ENCODE results near the gene PPP1R14D. TPM values are rescaled to one million over a fixed set of nuclear protein-coding genes. Genes with fewer than 3 reads are reported as not detected.

The PPP1R14D gene
- total and polyA plus RNA-seq, 10 donors, result 0.30 TPM; not detected in 9

GRCh38 chr15:40819048-40819447 is 9.5 kb downstream of the PPP1R14D start:
- Histone ChIP-seq H3K36me3 (peaks cover 0 to 22% (median 12%) of the 10 kb centered on the region in 6 donors), H3K4me1 (no peaks in the 10 kb centered on the region), H3K27ac (no peak overlapping the region), H3K9me3 (no peaks in the 10 kb centered on the region), H3K4me3 (no peak overlapping the region), H3K27me3 (replicated peaks in 1 of 7) (no peaks in the 10 kb centered on the region)
- intact Hi-C loops (cut with DNase I; ENCODE audit: low total_unique reads), result no loop called here
- no peak for DNase-seq
- TF ChIP-seq POLR2AphosphoS5 (IDR thresholded peaks at IDR 0.05) (no peak), POLR2A (IDR thresholded peaks at IDR 0.05) (no peak), CTCF (IDR thresholded peaks at IDR 0.05 in 8 of 11, conservative IDR thresholded peaks at IDR 0.05 in 3 of 11) (no peak)
- whole genome bisulfite sequencing, 5 donors, result 82 to 88% (median 87%) methylated on average over 7 of the region's 7 CpGs

- H3K4me3 ChIP-seq, result no peak overlapping the region
- peak overlapping the region in 4 of 8 donors; percentile 31 to 52 (median 42) for H3K27ac ChIP-seq
- intact Hi-C loops (cut with DNase I; ENCODE audit: low total_unique reads), result no loop called here
- DNase-seq, result no peak
- H3K4me1 ChIP-seq, result no peaks in the 10 kb centered on the region
- no peaks in the 10 kb centered on the region for H3K27me3 ChIP-seq (replicated peaks in 1 of 7)
- TF ChIP-seq CTCF (IDR thresholded peaks at IDR 0.05 in 8 of 11, conservative IDR thresholded peaks at IDR 0.05 in 3 of 11) (no peak), POLR2AphosphoS5 (IDR thresholded peaks at IDR 0.05) (no peak), POLR2A (IDR thresholded peaks at IDR 0.05) (no peak)
- WGBS, 5 donors, result 88 to 96% (median 91%) methylated on average over 4 of the region's 4 CpGs
- peaks cover 0 to 60% (median 31%) of the 10 kb centered on the region in 6 donors for H3K36me3 ChIP-seq
- H3K9me3 ChIP-seq, result no peaks in the 10 kb centered on the region
These were observed 13.3 kb downstream of the PPP1R14D start for GRCh38 chr15:40815042-40815698.

- Histone ChIP-seq H3K27ac (no peak overlapping the region), H3K27me3 (replicated peaks in 1 of 7) (no peaks in the 10 kb centered on the region), H3K36me3 (peaks cover 0 to 72% (median 31%) of the 10 kb centered on the region in 6 donors), H3K4me1 (peaks cover 3 to 17% (median 13%) of the 10 kb centered on the region in 6 donors), H3K4me3 (no peak overlapping the region), H3K9me3 (no peaks in the 10 kb centered on the region)
- intact Hi-C loops (cut with DNase I; ENCODE audit: low total_unique reads), result no loop called here
- TF ChIP-seq POLR2A (IDR thresholded peaks at IDR 0.05) (no peak), CTCF (IDR thresholded peaks at IDR 0.05 in 8 of 11, conservative IDR thresholded peaks at IDR 0.05 in 3 of 11) (no peak), POLR2AphosphoS5 (IDR thresholded peaks at IDR 0.05) (no peak)
- DNase-seq, result no peak
- 94 to 99% (median 96%) methylated on average over 10 to 12 of the region's 12 CpGs for WGBS, 5 donors
These were observed 15.6 kb downstream of the PPP1R14D start for GRCh38 chr15:40812721-40813425.

- Histone ChIP-seq H3K9me3 (no peaks in the 10 kb centered on the region), H3K4me1 (peaks cover 12 to 48% (median 41%) of the 10 kb centered on the region in 6 donors), H3K36me3 (peaks cover 0 to 52% (median 19%) of the 10 kb centered on the region in 6 donors), H3K4me3 (peak overlapping the region in 1 of 8 donors; percentile 94), H3K27me3 (replicated peaks in 1 of 7) (no peaks in the 10 kb centered on the region), H3K27ac (no peak overlapping the region)
- intact Hi-C loops (cut with DNase I; ENCODE audit: low total_unique reads), result no loop called here
- no peak for DNase-seq
- WGBS, 5 donors, result 74 to 84% (median 78%) methylated on average over 8 of the region's 8 CpGs
- no peak for TF ChIP-seq POLR2AphosphoS5 (IDR thresholded peaks at IDR 0.05)
- TF ChIP-seq POLR2A (IDR thresholded peaks at IDR 0.05), result no peak
- no peak for TF ChIP-seq CTCF (IDR thresholded peaks at IDR 0.05 in 8 of 11, conservative IDR thresholded peaks at IDR 0.05 in 3 of 11)
These were observed 19.6 kb downstream of the PPP1R14D start for GRCh38 chr15:40808861-40809450.

Measured in spleen (tissue), 11 donors.